Measurements from ENCODE around the gene LVRN. TPM values are rescaled to one million over a fixed set of nuclear protein-coding genes. Genes with fewer than 3 reads are reported as not detected.

Gene LVRN
- total and polyA plus RNA-seq, 2 experiments from 2014 or later, result 0.31 to 0.45 TPM

DNA sequence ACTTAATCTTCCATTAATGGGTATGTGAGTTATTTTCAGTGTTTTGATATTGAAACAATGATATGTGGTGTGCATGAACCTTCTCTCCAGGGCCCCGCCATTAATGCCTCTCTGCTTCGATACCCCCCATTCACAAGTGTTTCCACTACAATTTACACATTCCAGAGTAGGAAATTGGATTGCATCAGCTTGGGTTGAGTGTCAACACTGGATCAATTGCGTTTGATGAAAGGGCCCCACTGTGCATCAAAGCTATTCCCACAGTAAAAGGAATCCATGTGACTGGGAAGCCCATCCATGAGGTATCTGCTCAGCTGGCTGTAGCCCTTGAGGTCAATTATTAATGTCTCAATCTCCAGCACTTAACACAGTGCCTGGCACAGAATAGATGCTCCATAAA lies 17.8 kb upstream of the LVRN start:
- Histone ChIP-seq H3K9me2 (ENCODE audit: insufficient read depth) (peaks cover 10% of the 10 kb centered on the region), H3K4me3 (no peak overlapping the region), H3K4me1 (ENCODE audit: insufficient read depth) (peaks cover 6% of the 10 kb centered on the region), H3F3A (replicated peaks; ENCODE audit: low read depth) (no peaks in the 10 kb centered on the region), H2AFZ (no peak overlapping the region), H3K79me2 (replicated peaks; ENCODE audit: insufficient read depth) (no peaks in the 10 kb centered on the region), H3K4me2 (no peak overlapping the region), H3K27me3 (ENCODE audit: insufficient read depth) (no peaks in the 10 kb centered on the region), H3K36me3 (ENCODE audit: insufficient read depth) (no peaks in the 10 kb centered on the region), H4K20me1 (replicated peaks; ENCODE audit: insufficient read depth) (no peaks in the 10 kb centered on the region), H3K27ac (ENCODE audit: low read depth) (no peak overlapping the region)
- Mint-ChIP-seq H3K4me1 (peaks cover 6% of the 10 kb centered on the region), H3K27ac (no peak overlapping the region), H3K27me3 (ENCODE audit: insufficient read depth, low read depth, poor library complexity) (peaks cover 3% of the 10 kb centered on the region), H3K4me3 (no peak overlapping the region), H3K36me3 (ENCODE audit: low read depth) (no peaks in the 10 kb centered on the region), H3K9me3 (peaks cover 2% of the 10 kb centered on the region; the same call in 1 of the 3 replicates)
- ATAC-seq (no peak), DNase-seq (ENCODE audit: low spot score) (no peak)
- no peak for TF ChIP-seq CREB1 (CRISPR knock-in tag; IDR thresholded peaks at IDR 0.05; ENCODE audit: low read depth)
- no peak for TF ChIP-seq EZH2 (IDR thresholded peaks at IDR 0.05; ENCODE audit: low read depth, unreplicated experiment)
- TF ChIP-seq, protein P1, sequence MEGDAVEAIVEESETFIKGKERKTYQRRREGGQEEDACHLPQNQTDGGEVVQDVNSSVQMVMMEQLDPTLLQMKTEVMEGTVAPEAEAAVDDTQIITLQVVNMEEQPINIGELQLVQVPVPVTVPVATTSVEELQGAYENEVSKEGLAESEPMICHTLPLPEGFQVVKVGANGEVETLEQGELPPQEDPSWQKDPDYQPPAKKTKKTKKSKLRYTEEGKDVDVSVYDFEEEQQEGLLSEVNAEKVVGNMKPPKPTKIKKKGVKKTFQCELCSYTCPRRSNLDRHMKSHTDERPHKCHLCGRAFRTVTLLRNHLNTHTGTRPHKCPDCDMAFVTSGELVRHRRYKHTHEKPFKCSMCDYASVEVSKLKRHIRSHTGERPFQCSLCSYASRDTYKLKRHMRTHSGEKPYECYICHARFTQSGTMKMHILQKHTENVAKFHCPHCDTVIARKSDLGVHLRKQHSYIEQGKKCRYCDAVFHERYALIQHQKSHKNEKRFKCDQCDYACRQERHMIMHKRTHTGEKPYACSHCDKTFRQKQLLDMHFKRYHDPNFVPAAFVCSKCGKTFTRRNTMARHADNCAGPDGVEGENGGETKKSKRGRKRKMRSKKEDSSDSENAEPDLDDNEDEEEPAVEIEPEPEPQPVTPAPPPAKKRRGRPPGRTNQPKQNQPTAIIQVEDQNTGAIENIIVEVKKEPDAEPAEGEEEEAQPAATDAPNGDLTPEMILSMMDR (conservative IDR thresholded peaks at IDR 0.05; ENCODE audit: low read depth in 2 of 2), result no peak
- no peak for TF ChIP-seq POLR2AphosphoS5 (IDR thresholded peaks at IDR 0.05; ENCODE audit: low read depth)
- TF ChIP-seq, protein P2, sequence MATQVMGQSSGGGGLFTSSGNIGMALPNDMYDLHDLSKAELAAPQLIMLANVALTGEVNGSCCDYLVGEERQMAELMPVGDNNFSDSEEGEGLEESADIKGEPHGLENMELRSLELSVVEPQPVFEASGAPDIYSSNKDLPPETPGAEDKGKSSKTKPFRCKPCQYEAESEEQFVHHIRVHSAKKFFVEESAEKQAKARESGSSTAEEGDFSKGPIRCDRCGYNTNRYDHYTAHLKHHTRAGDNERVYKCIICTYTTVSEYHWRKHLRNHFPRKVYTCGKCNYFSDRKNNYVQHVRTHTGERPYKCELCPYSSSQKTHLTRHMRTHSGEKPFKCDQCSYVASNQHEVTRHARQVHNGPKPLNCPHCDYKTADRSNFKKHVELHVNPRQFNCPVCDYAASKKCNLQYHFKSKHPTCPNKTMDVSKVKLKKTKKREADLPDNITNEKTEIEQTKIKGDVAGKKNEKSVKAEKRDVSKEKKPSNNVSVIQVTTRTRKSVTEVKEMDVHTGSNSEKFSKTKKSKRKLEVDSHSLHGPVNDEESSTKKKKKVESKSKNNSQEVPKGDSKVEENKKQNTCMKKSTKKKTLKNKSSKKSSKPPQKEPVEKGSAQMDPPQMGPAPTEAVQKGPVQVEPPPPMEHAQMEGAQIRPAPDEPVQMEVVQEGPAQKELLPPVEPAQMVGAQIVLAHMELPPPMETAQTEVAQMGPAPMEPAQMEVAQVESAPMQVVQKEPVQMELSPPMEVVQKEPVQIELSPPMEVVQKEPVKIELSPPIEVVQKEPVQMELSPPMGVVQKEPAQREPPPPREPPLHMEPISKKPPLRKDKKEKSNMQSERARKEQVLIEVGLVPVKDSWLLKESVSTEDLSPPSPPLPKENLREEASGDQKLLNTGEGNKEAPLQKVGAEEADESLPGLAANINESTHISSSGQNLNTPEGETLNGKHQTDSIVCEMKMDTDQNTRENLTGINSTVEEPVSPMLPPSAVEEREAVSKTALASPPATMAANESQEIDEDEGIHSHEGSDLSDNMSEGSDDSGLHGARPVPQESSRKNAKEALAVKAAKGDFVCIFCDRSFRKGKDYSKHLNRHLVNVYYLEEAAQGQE (IDR thresholded peaks at IDR 0.05; ENCODE audit: unreplicated experiment), result no peak
- no peak for TF ChIP-seq NANOG (IDR thresholded peaks at IDR 0.05; ENCODE audit: borderline replicate concordance)
- no peak for TF ChIP-seq STAT1 (IDR thresholded peaks at IDR 0.05; ENCODE audit: unreplicated experiment)

DNA sequence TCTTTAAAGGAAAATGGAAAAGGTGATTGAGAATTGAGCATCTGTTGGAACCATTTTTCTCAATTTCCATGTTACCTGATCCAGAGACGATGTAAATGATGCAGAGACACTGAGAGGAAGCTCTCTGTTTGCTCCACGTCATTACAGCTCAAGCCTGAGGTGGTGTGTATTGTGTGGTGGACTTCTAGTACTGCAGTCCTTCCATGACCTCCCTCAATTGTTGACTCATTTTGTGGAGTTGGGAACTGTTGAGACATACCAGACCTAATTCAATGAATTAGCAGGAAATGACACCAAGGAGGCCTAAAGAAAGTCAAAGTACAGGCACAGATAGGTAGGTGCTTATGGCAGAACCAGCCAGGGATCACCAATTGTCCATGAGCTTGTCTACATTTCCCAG lies 15.6 kb upstream of the LVRN start:
- H3K27ac Mint-ChIP-seq, result no peak overlapping the region
- H3K4me1 Mint-ChIP-seq, result peaks cover under 1% of the 10 kb centered on the region; the same call in 1 of the 3 replicates
- ATAC-seq (no peak), DNase-seq (ENCODE audit: low spot score) (no peak)
- Histone ChIP-seq H3F3A (replicated peaks; ENCODE audit: low read depth) (no peaks in the 10 kb centered on the region), H3K79me2 (replicated peaks; ENCODE audit: insufficient read depth) (no peaks in the 10 kb centered on the region), H3K36me3 (ENCODE audit: insufficient read depth) (no peaks in the 10 kb centered on the region), H3K27me3 (ENCODE audit: insufficient read depth) (no peaks in the 10 kb centered on the region), H2AFZ (no peak overlapping the region), H3K27ac (ENCODE audit: low read depth) (no peak overlapping the region), H4K20me1 (replicated peaks; ENCODE audit: insufficient read depth) (no peaks in the 10 kb centered on the region), H3K4me2 (no peak overlapping the region), H3K4me3 (no peak overlapping the region), H3K4me1 (ENCODE audit: insufficient read depth) (no peaks in the 10 kb centered on the region), H3K9me2 (ENCODE audit: insufficient read depth) (peaks cover 10% of the 10 kb centered on the region)
- H3K9me3 Mint-ChIP-seq, result peaks cover 2% of the 10 kb centered on the region; the same call in 1 of the 3 replicates
- H3K4me3 Mint-ChIP-seq, result no peak overlapping the region
- no peaks in the 10 kb centered on the region for H3K36me3 Mint-ChIP-seq (ENCODE audit: low read depth)
- peaks cover 3% of the 10 kb centered on the region for H3K27me3 Mint-ChIP-seq (ENCODE audit: insufficient read depth, low read depth, poor library complexity)
- TF ChIP-seq POLR2AphosphoS5 (IDR thresholded peaks at IDR 0.05; ENCODE audit: low read depth), result no peak
- TF ChIP-seq STAT1 (IDR thresholded peaks at IDR 0.05; ENCODE audit: unreplicated experiment), result no peak
- TF ChIP-seq ZNF114 (CRISPR knock-in tag; IDR thresholded peaks at IDR 0.05), result no peak
- TF ChIP-seq, protein P3, sequence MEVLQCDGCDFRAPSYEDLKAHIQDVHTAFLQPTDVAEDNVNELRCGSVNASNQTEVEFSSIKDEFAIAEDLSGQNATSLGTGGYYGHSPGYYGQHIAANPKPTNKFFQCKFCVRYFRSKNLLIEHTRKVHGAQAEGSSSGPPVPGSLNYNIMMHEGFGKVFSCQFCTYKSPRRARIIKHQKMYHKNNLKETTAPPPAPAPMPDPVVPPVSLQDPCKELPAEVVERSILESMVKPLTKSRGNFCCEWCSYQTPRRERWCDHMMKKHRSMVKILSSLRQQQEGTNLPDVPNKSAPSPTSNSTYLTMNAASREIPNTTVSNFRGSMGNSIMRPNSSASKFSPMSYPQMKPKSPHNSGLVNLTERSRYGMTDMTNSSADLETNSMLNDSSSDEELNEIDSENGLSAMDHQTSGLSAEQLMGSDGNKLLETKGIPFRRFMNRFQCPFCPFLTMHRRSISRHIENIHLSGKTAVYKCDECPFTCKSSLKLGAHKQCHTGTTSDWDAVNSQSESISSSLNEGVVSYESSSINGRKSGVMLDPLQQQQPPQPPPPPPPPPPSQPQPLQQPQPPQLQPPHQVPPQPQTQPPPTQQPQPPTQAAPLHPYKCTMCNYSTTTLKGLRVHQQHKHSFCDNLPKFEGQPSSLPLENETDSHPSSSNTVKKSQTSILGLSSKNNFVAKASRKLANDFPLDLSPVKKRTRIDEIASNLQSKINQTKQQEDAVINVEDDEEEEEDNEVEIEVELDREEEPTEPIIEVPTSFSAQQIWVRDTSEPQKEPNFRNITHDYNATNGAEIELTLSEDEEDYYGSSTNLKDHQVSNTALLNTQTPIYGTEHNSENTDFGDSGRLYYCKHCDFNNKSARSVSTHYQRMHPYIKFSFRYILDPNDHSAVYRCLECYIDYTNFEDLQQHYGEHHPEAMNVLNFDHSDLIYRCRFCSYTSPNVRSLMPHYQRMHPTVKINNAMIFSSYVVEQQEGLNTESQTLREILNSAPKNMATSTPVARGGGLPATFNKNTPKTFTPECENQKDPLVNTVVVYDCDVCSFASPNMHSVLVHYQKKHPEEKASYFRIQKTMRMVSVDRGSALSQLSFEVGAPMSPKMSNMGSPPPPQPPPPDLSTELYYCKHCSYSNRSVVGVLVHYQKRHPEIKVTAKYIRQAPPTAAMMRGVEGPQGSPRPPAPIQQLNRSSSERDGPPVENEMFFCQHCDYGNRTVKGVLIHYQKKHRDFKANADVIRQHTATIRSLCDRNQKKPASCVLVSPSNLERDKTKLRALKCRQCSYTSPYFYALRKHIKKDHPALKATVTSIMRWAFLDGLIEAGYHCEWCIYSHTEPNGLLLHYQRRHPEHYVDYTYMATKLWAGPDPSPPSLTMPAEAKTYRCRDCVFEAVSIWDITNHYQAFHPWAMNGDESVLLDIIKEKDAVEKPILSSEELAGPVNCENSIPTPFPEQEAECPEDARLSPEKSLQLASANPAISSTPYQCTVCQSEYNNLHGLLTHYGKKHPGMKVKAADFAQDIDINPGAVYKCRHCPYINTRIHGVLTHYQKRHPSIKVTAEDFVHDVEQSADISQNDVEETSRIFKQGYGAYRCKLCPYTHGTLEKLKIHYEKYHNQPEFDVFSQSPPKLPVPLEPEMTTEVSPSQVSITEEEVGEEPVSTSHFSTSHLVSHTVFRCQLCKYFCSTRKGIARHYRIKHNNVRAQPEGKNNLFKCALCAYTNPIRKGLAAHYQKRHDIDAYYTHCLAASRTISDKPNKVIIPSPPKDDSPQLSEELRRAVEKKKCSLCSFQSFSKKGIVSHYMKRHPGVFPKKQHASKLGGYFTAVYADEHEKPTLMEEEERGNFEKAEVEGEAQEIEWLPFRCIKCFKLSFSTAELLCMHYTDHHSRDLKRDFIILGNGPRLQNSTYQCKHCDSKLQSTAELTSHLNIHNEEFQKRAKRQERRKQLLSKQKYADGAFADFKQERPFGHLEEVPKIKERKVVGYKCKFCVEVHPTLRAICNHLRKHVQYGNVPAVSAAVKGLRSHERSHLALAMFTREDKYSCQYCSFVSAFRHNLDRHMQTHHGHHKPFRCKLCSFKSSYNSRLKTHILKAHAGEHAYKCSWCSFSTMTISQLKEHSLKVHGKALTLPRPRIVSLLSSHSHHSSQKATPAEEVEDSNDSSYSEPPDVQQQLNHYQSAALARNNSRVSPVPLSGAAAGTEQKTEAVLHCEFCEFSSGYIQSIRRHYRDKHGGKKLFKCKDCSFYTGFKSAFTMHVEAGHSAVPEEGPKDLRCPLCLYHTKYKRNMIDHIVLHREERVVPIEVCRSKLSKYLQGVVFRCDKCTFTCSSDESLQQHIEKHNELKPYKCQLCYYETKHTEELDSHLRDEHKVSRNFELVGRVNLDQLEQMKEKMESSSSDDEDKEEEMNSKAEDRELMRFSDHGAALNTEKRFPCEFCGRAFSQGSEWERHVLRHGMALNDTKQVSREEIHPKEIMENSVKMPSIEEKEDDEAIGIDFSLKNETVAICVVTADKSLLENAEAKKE (CRISPR knock-in tag; IDR thresholded peaks at IDR 0.05), result no peak
- TF ChIP-seq NANOG (IDR thresholded peaks at IDR 0.05; ENCODE audit: borderline replicate concordance), result no peak
